IMR-90 (cell line): ENCODE measurements around the gene VEGFC. TPM values are rescaled to one million over a fixed set of nuclear protein-coding genes. Genes with fewer than 3 reads are reported as not detected.

ENCODE experiments used
- ATAC-seq: fragments of 200-7000 bp; cut with Tn5 transposase; 2 replicates; pipeline ENCODE4 v1.9.1; 2020; ENCODE audit warnings: low read depth, mild to moderate bottlenecking, moderate library complexity
- BruUV-seq: library from RNA; stranded (reverse); fragments of 400-500 nt; replicated peaks from 2 replicates; lab custom pipeline; 2021; lab: Mats Ljungman, UMichigan
- CTCF ChIA-PET: fragments of 300-600 bp; formaldehyde crosslinking; extraction: SDS; loops from one replicate; lab custom pipeline; 2021; ENCODE audit warnings: antibody characterized with exemption; lab: Yijun Ruan, JAX
- POLR2A ChIA-PET: fragments of 300-600 bp; sonication (Branson Sonifier 250); formaldehyde crosslinking; loops from one replicate; lab custom pipeline; 2022; ENCODE audit warnings: antibody characterized with exemption; ENCODE audit not compliant: unreplicated experiment; lab: Charles Lee
- DNase-seq: peaks from one replicate; pipeline ENCODE4 v3.0.0; 2013
- H2AFZ ChIP-seq: replicated peaks from 2 replicates; pipeline ENCODE3; 2013; ENCODE audit warnings: low read length, mild to moderate bottlenecking; ENCODE audit not compliant: poor library complexity
- H2AK5ac ChIP-seq: 2 replicates; pipeline ENCODE4 v1.6.1; 2013; ENCODE audit warnings: low read depth, low read length, inconsistent platforms
- H2AK9ac ChIP-seq: replicated peaks from 2 replicates; pipeline ENCODE3; 2013; ENCODE audit warnings: mild to moderate bottlenecking, low read depth, low read length, moderate library complexity; ENCODE audit not compliant: poor library complexity
- H2BK120ac ChIP-seq: 2 replicates; pipeline ENCODE4 v1.6.1; 2013; ENCODE audit warnings: low read depth, low read length, inconsistent platforms
- H2BK15ac ChIP-seq: 3 replicates; pipeline ENCODE4 v1.6.1; 2013; ENCODE audit warnings: low read depth, low read length, inconsistent platforms
- H2BK20ac ChIP-seq: 2 replicates; pipeline ENCODE4 v1.6.1; 2013; ENCODE audit warnings: low read depth, mild to moderate bottlenecking, inconsistent platforms, low read length, moderate library complexity
- H2BK5ac ChIP-seq: 2 replicates; pipeline ENCODE4 v1.6.1; 2013; ENCODE audit warnings: mild to moderate bottlenecking, low read depth, low read length, inconsistent platforms; ENCODE audit not compliant: poor library complexity, severe bottlenecking
- H3K14ac ChIP-seq: replicated peaks from 2 replicates; pipeline ENCODE4 v1.6.1; 2013; ENCODE audit warnings: low read depth, low read length, inconsistent platforms
- H3K18ac ChIP-seq: 2 replicates; pipeline ENCODE4 v1.6.1; 2013; ENCODE audit warnings: low read depth, low read length, control low read depth
- H3K23ac ChIP-seq: 2 replicates; pipeline ENCODE4 v1.6.1; 2013; ENCODE audit warnings: low read depth, low read length, inconsistent platforms
- H3K27ac ChIP-seq: 2 replicates; pipeline ENCODE4 v1.5.1; 2013; ENCODE audit warnings: mild to moderate bottlenecking, control low read depth, low read length; ENCODE audit not compliant: insufficient read depth
- H3K27me3 ChIP-seq: 2 replicates; pipeline ENCODE4 v1.6.1; 2013; ENCODE audit warnings: low read length; ENCODE audit not compliant: control insufficient read depth, insufficient read depth
- H3K36me3 ChIP-seq: 2 replicates; pipeline ENCODE4 v1.6.1; 2013; ENCODE audit warnings: low read length, mixed read lengths; ENCODE audit not compliant: control insufficient read depth, insufficient read depth
- H3K4ac ChIP-seq: 2 replicates; pipeline ENCODE4 v1.6.1; 2013; ENCODE audit warnings: low read depth, low read length, inconsistent platforms
- H3K4me1 ChIP-seq: 2 replicates; pipeline ENCODE4 v1.6.1; 2013; ENCODE audit warnings: low read length, mixed read lengths; ENCODE audit not compliant: control insufficient read depth, insufficient read depth
- H3K4me2 ChIP-seq: 2 replicates; pipeline ENCODE4 v1.6.1; 2013; ENCODE audit warnings: low read depth, mild to moderate bottlenecking, control low read depth, low read length, moderate library complexity
- H3K4me3 ChIP-seq: 2 replicates; pipeline ENCODE4 v1.5.1; 2013; ENCODE audit warnings: low read depth, mild to moderate bottlenecking, control low read depth, low read length, moderate library complexity; ENCODE audit not compliant: insufficient read depth
- H3K56ac ChIP-seq: 2 replicates; pipeline ENCODE4 v1.6.1; 2013; ENCODE audit warnings: low read length, inconsistent platforms; ENCODE audit not compliant: insufficient read depth; ENCODE audit errors: extremely low read depth
- H3K79me1 ChIP-seq, 2 experiments: 2 replicates each; pipeline ENCODE4 v1.6.1; 2013; ENCODE audit warnings: low read length in 2 of 2, inconsistent platforms in 1 of 2, low read depth in 1 of 2
- H3K9ac ChIP-seq: 2 replicates; pipeline ENCODE4 v1.6.1; 2013; ENCODE audit warnings: low read depth, low read length, control low read depth
- H3K9me1 ChIP-seq: 2 replicates; pipeline ENCODE4 v1.6.1; 2013; ENCODE audit warnings: low read length, inconsistent platforms; ENCODE audit not compliant: insufficient read depth
- H3K9me3 ChIP-seq: 2 replicates; pipeline ENCODE4 v1.6.1; 2013; ENCODE audit warnings: low read length; ENCODE audit not compliant: control insufficient read depth, insufficient read depth
- H4K20me1 ChIP-seq: 2 replicates; pipeline ENCODE4 v1.6.1; 2013; ENCODE audit warnings: low read length, inconsistent platforms; ENCODE audit not compliant: insufficient read depth
- H4K5ac ChIP-seq: 2 replicates; pipeline ENCODE4 v1.6.1; 2013; ENCODE audit warnings: mild to moderate bottlenecking, low read depth, low read length, control low read depth
- H4K8ac ChIP-seq, 2 experiments: 2 replicates each; pipeline ENCODE4 v1.6.1; 2013; ENCODE audit warnings: low read depth in 2 of 2, low read length in 2 of 2, control low read depth in 1 of 2, inconsistent platforms in 1 of 2
- H4K91ac ChIP-seq: 2 replicates; pipeline ENCODE4 v1.6.1; 2013; ENCODE audit warnings: low read depth, low read length, inconsistent platforms; ENCODE audit not compliant: insufficient read depth
- CEBPB ChIP-seq: IDR thresholded peaks from 2 replicates; pipeline ENCODE4 v1.6.1; 2012; ENCODE audit warnings: low read depth, low read length, improper control_type of control experiment
- CHD1 ChIP-seq: IDR thresholded peaks from 2 replicates; pipeline ENCODE4 v1.6.1; 2012; ENCODE audit warnings: low read depth, low read length, improper control_type of control experiment
- MAFK ChIP-seq: IDR thresholded peaks from 2 replicates; pipeline ENCODE4 v1.6.1; 2012; ENCODE audit warnings: low read depth, low read length, improper control_type of control experiment
- MXI1 ChIP-seq: IDR thresholded peaks from 2 replicates; pipeline ENCODE4 v1.6.1; 2012; ENCODE audit warnings: low read depth, mild to moderate bottlenecking, low read length, moderate library complexity, borderline replicate concordance
- RAD21 ChIP-seq: IDR thresholded peaks from 2 replicates; pipeline ENCODE4 v1.6.1; 2012; ENCODE audit warnings: low read length, improper control_type of control experiment
- SMC3 ChIP-seq: fragments of 150-350 bp; IDR thresholded peaks from 2 replicates; pipeline ENCODE4 v1.6.1; 2016; ENCODE audit warnings: low read depth, mild to moderate bottlenecking, antibody characterized with exemption, low read length, moderate library complexity
- WGBS, 2 experiments: methylation state at CpG; one replicate each; pipeline versions ENCODE4 v1.1.5 to v1.1.7; 2013; ENCODE audit warnings: missing lambda C conversion rate in 2 of 2; ENCODE audit not compliant: insufficient read length in 1 of 2; ENCODE audit errors: extremely low coverage in 2 of 2; 5-methylcytosine and 5-hydroxymethylcytosine counted together
- dilution Hi-C: fragments of 300-500 bp; cut with HindIII; formaldehyde crosslinking; loops from one replicate; pipeline ENCODE4 v1.14.3; 2018; ENCODE audit warnings: low sequenced_read_pairs; ENCODE audit not compliant: unreplicated experiment
- in situ Hi-C: fragments of 300-500 bp; cut with MboI; formaldehyde crosslinking; loops from 3 replicates; pipeline ENCODE4 v1.14.3; 2019; ENCODE audit warnings: low sequenced_read_pairs, inconsistent platforms, mixed read lengths
- intact Hi-C: fragments of 100-400 bp; cut with micrococcal nuclease; formaldehyde crosslinking; loops from 2 replicates; pipeline ENCODE4 v1.10.0; 2022
- polyA plus RNA-seq, 3 experiments: library from polyadenylated mRNA; depleted of rRNA; stranded (reverse); fragments of >200 nt; gene quantifications; 2 replicates each; pipeline ENCODE4 v1.2.3, GENCODE V29; 2012; ENCODE audit warnings: low replicate concordance in 1 of 3
- total RNA-seq: library from RNA; depleted of rRNA; stranded (reverse); fragments of >200 nt; gene quantifications from 2 replicates; pipeline ENCODE4 v1.2.3, GENCODE V29; 2012
- TF ChIP-seq, protein P1 (sequence below): conservative IDR thresholded peaks from 2 replicates; pipeline ENCODE4 v1.5.1; 2012; ENCODE audit warnings: mild to moderate bottlenecking, low read depth, low read length, improper control_type of control experiment

Gene VEGFC
- total and polyA plus RNA-seq, 2 of the 4 experiments (the other 2 are of a cell fraction), result 22.9 to 49.7 TPM

DNA sequence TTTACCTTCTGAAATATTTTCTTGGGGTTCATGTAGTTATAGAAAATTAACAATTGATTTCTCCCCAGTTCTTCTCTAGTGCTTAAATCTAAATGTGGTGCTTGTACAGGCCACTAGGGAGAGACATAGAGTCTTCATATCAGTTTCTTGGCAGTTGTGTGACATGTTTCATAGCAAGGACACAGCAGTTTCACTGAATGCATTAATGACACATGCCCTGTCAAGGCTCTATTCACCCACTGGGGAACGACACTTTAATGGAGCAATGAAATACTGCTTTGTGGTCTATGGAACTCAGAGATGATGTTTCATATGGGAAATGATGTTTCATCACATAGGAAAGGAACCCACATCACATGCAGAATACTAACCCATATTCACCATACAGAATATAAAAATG, 2.8 kb downstream of the VEGFC start:
- Histone ChIP-seq H3K56ac (no peak overlapping the region), H3K23ac (peak overlapping the region; percentile 77; the same call in 1 of the 2 replicates), H2AFZ (no peak overlapping the region), H4K20me1 (peaks cover 34% of the 10 kb centered on the region; the same call in 1 of the 2 replicates), H2AK9ac (no peak overlapping the region), H4K91ac (no peak overlapping the region), H3K9me3 (no peaks in the 10 kb centered on the region), H3K4me3 (peak overlapping the region; percentile 96; the same call in 1 of the 2 replicates), H2BK120ac (no peak overlapping the region; the same call in 1 of the 2 replicates), H3K18ac (peak overlapping the region; percentile 24; the same call in 1 of the 2 replicates), H3K14ac (peak overlapping the region; percentile 82), H2BK20ac (no peak overlapping the region), H2AK5ac (no peak overlapping the region), H3K9ac (peak overlapping the region; percentile 66; the same call in 1 of the 2 replicates), H3K27ac (no peak overlapping the region), H3K4ac (peak overlapping the region; percentile 10; the same call in 1 of the 2 replicates), H4K8ac (no peak overlapping the region), H3K4me2 (peak overlapping the region; percentile 97), H3K9me1 (peaks cover 6% of the 10 kb centered on the region; the same call in 1 of the 2 replicates), H4K5ac (no peak overlapping the region), H3K36me3 (no peaks in the 10 kb centered on the region), H2BK15ac (no peak overlapping the region), H3K4me1 (peaks cover 25% of the 10 kb centered on the region), H2BK5ac (peak overlapping the region; percentile 92), H3K27me3 (no peaks in the 10 kb centered on the region), H3K79me1 (peaks cover 0 to 10% of the 10 kb centered on the region in 2 experiments; a peak in 1 of 4 replicates)
- ATAC-seq, result no peak
- BruUV-seq, result no TSS peak
- DNase-seq, result peak; percentile 81
- ChIA-PET POLR2A (no interaction called here), CTCF (interaction anchor here (1.4 kb wide), 1 partner anchor 258 kb away, joined by 5 read pairs; no protein-coding TSS in a partner anchor)
- dilution Hi-C loops, result no loop called here
- in situ Hi-C loops, result loop anchor here (10.0 to 25.0 kb wide), 4 partner anchors 225 to 547 kb away; no protein-coding TSS in a partner anchor
- TF ChIP-seq, protein P1, sequence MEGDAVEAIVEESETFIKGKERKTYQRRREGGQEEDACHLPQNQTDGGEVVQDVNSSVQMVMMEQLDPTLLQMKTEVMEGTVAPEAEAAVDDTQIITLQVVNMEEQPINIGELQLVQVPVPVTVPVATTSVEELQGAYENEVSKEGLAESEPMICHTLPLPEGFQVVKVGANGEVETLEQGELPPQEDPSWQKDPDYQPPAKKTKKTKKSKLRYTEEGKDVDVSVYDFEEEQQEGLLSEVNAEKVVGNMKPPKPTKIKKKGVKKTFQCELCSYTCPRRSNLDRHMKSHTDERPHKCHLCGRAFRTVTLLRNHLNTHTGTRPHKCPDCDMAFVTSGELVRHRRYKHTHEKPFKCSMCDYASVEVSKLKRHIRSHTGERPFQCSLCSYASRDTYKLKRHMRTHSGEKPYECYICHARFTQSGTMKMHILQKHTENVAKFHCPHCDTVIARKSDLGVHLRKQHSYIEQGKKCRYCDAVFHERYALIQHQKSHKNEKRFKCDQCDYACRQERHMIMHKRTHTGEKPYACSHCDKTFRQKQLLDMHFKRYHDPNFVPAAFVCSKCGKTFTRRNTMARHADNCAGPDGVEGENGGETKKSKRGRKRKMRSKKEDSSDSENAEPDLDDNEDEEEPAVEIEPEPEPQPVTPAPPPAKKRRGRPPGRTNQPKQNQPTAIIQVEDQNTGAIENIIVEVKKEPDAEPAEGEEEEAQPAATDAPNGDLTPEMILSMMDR, result peak; percentile 62
- TF ChIP-seq RAD21 (peak; percentile 60), SMC3 (peak; percentile 68), CHD1 (peak; percentile 74; the same call in 1 of the 2 replicates), MXI1 (no peak), CEBPB (peak; percentile 51; the same call in 1 of the 2 replicates), MAFK (no peak)
- WGBS, 2 experiments, result no CpG with 5 or more reads among the region's 1 CpG
- intact Hi-C loops, result loop anchor here (1.0 to 10.0 kb wide), 9 partner anchors 63 to 545 kb away; no protein-coding TSS in a partner anchor
